GM21786 (cell line): ENCODE data around the gene IL1R2.

Source experiments
- ATAC-seq: cut with Tn5 transposase; IDR thresholded peaks from one replicate; pipeline ENCODE4 v1.9.1; 2021; ENCODE audit not compliant: unreplicated experiment

IL1R2 gene

DNA sequence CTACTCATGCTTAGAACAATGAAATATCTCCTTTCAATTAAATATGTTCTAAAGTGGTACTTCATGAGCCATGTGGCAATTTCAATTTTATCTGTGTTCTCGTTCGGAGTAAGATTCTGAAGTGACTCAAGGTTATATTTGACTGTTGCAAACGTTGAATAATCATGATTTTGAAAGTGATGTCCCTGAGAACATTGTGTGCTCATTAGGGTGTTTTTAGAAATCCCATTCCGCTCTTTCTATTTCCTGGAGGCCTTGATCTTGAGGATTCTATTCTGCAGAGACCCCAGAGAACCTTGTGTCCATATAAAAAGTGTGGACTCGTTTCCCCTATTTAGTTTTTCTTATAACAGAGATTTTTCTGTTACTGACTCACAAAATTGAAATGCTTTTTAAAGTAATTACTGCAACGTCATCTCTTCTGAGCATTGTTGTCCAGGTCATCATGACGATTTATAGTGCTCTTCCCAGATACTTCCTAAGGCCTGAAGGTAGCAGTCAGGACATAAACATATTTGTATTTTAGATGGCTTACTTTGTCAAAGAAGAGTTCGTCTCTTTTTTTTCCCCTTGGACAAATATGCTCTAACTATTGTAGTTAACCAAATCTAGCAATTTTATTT lies 27.2 kb downstream of the IL1R2 start:
- no peak for ATAC-seq

DNA sequence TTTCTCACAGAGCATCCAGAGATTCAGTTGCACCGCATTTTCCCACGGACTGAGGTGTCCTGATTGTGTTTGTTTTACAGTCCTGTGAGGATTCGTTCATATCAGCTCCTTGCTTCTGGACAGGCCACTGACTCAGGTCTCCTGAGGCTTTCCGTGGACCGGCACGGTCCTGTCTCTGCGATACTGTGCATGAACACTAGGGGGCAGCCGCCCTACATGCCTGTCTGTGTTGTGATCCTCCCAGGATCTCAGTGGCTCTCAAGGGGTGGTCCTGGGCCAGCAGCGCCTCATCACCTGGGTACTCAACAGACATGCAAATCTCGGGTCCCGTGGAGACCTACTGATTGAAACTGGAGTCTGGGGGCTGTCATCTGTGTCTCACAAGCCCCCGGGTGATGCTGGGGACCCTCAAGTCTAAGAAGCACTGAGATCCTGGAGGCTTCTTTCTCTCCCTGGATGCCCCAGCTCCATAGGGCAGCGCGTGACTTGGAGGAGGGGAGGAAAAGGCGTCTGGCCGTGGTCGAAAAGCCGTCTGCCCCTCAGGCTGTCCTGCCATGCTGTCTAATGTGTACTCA lies 28.9 kb downstream of the IL1R2 start:
- peak; percentile 43 for ATAC-seq

DNA sequence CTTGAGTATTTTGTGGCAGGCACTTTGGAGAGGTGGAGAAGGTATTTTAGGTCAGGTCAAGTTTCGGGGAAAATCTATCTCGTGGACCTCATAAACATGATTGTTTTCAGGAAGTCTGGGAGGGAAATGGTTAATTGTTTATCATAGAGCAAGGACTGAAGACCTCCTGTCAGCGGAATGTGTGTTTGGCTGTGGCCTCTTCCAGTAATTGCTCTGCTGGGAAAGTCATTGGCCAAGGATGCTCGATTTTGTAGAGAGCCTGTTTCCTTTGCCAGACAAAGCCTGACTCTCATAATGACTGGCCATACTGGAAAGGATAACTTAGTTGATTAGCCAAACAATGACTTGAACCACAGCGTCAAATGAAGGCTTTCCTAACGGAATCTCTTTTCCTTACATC lies 30.0 kb downstream of the IL1R2 start:
- no peak for ATAC-seq

DNA sequence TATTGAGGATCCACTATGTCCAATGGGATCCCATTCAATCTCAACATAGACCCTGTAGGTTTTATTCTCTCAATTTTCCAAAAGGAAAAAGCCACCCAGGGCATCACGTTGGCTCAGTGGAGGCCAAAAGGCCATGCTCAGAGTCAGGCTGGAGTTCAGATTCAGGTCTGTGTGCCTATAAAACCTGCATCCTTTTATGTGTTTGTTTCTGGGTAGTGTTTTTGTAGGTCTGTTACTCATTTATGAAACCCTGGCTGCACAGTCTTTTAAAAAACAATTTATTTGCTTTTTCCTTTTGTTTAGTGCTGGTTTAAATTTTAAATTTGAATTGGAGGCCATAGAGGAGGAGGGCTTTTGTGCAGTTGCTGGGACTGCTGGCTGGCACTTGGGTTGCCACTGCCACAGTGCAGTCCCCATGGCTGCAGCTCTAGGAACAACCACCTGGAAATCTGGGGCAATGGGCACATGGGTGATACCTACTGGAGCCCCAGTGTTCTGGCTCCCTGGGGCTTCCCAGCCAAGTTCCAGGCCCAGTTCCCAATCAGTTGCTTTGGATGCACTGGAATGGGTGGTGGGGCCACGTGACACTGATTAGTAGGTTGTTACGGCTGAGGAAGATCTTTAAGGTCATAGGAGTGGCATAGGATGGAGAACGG lies 31.3 kb downstream of the IL1R2 start:
- ATAC-seq, result no peak

DNA sequence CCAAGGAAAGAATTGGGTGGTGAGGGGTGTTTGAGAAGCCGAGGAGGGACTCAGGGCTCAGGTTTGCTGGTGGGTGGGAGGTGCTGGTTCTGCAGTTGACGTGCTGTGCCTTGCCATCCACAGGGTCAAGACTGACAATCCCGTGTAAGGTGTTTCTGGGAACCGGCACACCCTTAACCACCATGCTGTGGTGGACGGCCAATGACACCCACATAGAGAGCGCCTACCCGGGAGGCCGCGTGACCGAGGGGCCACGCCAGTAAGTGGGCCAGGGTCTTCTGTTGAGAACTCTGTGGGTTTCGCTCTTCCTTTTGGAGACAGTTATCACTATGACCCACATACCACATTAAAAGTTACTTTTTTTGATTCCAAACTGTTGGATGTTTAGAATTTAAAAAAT lies 32.6 kb downstream of the IL1R2 start:
- no peak for ATAC-seq

DNA sequence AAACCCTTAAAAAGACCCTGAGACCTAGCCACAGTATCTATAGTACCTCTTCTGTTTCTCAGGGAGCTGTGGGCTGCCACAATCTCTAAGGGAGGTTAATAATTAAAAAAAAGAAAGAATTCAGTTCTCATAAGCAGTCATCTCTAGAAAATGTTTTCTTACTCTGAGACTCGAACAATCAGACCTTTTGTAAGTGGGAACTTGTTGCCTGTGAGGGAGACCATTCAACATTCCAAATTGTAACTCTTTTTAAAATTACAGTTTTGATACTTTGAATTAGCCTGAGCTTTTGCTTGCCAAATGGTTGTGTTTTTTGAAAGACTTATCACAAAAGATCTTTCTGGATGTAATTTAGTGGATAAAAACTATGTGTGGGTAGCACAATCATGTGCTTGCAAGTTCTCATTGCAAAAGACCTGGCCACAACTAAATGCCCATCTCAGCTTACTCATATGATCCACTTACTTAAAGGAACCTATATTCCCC lies 33.3 kb downstream of the IL1R2 start:
- ATAC-seq, result peak; percentile 70

DNA sequence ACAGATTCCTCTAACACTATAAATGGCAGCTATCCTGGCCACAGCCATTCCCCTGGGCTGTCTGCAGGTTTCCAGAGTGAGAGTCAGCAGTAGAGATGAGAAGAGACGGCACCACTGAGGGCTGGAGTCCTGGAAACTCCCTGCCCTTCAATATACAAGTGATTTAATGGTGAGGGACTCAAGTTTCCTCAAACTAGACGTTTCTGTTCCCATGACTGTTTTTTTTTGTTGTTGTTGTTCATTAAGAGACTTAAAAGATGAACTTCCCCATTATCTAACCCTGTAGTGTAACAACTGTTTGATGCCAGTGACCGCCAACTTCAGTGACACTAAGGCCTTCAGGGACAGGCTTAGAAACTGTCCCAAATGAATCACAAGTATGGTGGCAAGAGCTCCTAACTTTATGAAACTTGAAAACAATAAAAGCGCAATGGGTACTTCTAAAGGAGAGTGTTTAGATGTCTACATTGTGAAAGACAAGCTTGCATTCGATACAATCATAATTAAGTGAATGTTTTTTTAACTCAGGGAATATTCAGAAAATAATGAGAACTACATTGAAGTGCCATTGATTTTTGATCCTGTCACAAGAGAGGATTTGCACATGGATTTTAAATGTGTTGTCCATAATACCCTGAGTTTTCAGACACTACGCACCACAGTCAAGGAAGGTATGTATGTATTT lies 34.0 kb downstream of the IL1R2 start:
- peak; percentile 54 for ATAC-seq

DNA sequence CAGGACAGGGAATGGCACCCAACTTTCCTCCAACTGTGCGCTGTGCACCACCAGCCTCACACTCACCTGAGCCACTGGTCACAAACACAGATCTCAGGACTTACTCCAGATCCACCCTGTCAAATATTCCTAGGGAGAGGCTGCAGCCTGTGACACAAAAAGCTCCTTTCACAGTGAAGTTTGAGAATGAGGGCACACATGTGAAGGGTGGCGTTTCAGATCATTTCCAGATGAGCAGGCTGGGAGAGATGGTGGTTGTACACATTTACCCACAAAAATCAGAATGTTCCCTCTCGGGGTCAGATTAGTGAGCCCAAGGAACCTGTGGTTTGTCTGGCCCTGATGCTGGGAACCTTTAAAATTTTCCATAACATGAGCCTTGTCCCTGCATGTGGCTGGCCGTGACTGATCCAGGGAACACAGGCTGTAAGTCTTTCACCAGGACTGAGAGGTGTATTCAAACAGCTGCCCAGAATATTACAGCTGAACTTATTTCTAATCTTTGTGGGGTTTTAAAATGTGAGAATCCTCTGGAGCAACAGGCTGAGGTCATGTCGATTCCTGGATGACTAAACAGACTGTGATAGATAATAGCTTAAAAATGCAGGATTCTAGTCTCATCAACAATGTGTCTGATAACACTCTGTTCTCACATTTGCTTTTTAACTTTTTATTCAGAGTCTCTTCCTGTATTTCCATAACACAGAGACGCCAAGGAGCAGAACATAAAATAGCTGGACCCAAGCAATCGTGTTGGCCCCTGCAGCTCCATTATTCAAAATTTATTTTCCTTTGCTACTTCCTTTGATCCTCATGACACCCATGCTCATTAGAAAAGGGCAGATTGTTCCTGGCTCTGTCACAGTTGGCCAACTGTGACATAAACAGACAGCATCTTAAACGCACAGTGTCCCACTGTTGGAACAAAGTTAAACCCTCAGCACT lies 35.5 kb downstream of the IL1R2 start:
- no peak for ATAC-seq

DNA sequence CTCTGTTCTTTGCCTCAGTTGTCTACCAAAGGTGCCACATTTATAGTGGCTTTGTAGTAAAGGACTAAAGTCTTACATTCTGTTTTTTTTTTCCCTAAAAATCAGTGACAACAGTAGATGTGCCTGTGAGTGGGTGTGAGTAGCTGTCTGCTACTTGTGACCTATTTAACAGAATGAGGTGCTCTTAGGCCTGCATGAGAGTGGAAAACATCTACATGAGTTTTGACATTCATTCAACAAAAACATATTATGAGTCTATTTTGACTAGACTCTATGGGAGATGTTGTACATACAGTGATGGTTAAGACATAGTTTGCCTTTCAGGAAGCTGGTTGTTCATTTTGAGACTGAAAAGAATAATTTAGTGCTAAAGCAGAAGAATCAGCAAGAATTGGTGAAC lies 36.7 kb downstream of the IL1R2 start:
- no peak for ATAC-seq

DNA sequence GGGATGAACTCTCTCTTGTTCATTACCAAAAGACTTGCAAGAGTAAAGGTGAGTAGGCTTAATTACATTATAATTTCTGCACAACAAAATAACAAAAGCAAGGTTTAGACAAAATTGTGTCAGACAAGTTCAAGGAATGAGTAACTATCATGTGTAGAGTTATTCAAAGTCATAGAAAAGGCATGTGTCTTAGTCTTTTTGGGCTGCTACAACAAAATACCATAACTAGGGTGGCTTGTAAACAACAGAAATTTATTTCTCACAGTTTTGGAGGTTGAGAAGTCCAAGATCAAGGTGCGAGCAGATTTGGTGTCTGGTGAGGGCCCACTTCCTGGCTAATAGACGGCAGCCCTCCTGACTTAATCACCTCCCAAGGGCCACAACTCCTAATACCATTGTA lies 37.6 kb downstream of the IL1R2 start:
- ATAC-seq, result no peak

DNA sequence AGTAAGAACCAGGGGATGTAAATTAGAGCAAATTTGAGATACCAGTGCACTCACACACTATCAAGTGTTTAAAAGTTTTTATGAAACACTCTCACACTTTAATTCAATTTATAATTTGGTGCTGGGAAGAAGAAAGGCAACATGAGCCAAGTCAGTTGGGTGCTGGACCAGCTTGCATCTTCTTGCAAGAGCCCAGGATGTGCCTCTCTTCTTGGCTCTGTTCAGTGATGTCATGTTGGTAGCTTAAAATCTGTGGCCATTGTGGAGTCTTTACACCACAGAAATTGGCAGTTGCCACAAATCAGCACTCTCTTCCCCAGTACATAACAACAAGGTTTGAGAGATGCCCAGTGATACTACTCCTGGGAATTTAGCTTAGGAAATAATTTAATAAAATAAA lies 38.2 kb downstream of the IL1R2 start:
- ATAC-seq, result no peak

DNA sequence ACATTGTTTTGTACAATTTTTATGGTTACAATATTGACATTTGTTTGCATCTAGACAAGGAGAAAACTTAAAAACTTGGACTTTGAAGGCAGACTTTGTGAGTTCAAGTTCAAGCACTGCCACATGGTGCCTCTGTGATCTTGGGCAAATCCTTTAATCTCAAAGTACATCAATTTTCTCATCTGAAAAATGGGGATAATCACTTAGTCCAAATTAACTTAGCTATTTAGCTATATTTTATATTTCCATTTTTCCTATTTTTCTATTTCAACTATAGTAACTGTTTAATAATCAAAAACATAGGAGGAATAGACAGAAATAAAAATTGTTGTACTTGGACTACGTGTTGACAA lies 38.7 kb downstream of the IL1R2 start:
- no peak for ATAC-seq

DNA sequence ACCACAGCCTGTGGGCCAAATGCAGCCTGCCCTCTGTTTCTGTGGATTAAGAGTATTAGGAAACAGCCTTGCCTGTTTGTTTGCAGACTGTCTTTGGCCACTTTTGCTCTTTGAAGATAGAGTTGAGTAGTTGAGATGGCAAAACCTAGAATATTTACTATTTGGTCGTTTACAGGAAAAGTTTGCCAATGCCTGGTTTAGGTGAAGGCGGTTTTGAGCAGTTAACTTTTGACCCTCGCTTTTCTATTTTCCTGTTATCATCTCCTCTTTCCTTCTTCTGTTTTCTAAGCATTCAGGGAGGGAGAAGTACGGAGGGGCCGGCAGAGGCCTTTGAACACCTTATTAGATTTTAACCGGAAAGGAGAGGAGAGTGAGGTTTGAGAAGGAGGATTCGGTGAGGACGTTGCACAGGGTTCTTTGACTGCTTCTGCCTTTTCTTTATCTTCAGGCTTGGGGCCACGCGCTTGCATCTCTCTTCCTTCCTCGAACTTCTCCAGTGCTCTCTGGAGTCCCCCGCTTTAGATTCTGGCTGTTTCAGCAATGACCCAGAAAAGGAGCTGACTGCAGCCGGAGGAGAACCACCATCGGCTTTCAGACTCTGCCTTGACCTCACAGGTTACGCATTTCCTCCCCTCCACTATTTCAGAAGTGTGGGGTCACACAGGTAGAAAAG lies 39.2 kb downstream of the IL1R2 start:
- no peak for ATAC-seq

DNA sequence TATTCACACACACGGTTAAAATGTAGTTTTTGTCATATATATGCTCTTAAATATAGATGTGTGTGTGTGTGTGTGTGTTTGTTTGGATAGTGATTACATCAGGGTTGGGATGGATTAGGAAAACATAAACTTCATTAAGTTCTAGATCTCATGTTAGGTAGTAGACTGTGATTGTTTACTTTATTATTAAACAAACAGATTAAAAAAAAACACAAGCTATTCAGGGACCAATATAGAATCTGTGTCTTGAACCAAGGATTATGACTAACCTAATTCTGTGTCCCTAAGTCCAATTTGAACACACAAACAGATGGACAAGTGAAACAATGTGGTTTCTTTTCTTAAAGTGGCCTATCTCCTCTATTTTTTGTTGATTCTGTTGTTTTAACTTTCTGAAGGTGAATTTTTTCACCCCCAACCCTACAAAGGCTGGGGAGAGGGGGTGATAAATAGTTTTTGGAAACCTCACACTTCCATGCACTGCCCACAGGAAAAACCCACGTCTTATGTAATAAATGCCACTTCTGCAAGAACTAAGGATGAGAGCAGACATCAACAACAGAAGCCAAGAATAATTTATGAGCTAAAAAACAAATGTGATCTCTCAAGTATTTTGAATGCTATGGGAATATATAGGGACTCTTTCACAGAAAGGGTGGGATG lies 40.7 kb downstream of the IL1R2 start:
- ATAC-seq, result no peak

DNA sequence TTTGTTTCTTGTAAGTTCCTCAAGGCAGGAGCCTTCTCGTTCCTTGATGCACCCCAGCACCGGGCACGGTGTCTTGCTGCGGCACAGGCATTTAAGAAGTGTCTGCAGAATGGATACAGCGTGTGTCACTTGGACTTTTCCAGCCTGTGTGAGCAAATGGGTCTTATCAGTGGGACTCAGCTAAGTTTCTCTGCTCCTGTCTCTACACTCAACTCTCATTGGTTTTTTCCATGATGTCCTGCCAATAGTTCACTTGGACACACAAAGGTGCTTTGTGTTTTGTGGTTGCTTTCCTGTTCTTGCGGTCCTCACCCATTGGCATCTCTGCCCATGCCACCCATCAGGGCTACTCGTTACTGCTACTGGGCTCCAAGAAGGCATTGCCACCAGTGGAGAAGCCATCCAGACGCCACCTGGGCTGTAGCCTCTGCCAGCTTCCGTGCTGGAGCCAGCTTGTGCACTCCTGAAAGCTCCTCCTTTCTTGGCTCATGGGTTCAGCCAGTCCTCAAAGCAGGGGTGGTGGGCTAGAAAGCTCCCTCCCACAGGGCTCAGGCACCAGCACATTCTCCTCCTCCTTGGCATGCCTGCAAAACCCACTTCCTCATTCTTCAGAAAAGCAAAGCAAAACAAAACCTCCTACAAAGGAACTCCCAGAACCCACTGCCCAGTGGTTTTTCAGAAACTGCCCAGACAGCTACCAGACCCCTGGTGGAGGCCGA lies 41.4 kb downstream of the IL1R2 start:
- peak; percentile 95 for ATAC-seq

DNA sequence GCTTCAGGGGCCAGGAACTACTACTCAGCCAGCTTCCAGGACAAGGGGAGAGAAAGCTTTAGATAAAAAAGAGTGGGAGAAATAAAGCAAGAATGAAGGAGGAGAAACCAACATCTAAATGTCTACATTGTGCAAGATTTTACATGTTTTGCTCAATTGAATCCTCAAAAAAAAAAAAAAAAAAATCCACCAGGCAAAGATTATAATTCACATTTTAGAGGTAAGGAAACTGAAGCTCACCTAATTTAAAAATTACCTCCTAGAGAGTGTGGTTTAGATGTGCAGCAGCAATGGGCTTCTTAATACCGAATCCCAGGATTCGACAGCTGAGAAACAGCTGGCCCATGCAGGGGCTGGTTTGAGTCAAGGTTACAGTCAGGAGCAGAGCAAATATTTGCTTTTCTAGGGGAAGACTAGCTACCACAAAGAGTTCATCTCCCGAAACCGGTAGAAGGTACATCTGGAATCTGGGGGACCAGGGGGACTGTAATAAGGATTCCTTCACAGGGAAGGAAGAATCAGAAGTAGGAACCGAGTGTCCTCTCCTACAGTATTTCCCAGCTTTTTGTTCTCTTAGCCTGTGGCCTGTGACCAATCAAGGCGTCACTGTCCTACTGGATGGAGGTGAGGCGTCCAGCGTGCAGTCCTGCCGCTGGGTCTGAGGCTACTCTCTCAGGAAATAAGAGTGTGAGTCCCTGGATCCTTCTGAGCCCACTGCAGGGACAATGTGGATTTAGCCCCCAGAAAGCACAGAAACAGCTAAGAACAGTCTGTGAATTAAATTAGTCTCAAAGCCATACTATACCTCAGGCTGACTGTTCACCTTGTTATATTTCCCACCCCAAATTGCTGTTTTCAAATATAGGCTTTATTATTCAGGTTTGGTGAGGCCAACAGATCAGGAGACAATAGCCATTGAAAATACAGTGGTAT lies 42.3 kb downstream of the IL1R2 start:
- no peak for ATAC-seq

DNA sequence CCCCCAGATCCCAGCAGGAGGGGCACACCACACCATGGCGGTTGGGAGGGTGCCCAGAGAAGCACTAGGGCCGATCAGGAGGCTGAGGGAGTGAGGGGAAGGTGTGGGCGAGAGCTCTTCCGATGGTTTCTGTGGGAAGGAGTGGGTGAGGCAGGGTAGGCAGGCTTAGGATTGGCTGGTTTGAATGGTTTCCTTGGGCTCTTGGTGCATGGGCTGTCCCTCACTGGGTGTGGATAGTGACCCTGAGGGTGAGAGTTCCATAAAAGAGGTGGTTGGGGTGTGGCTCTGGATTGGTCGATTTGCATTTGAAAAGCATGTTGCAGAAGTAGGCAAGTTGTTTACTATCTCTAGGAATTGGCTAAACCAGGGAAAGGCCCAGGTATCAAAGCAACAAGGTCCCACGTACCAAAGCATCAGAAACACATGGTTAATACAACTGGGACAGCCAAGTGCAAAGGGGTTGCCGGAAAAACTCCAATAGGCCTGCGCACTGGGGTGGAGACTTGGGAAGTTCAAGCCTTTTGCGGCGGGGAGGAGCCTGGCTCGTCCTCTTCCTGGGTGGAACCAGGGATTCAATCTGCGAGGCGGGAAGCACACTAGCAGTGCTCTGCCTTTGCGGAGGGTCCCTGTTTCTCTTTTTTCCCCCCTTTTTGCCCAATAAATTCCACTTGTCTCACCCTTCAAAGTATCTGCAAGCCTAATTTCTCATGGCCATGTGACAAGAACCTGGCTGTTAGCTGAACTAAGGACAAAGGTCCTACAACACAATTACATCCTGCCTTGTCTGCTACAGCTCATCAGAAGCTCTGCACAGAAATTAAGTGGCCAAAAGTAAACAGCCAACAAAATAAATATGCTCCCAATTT lies 43.2 kb downstream of the IL1R2 start:
- no peak for ATAC-seq
